Thyroid gland (tissue), 4 donors: ENCODE data around the gene CAMTA1. TPM values are rescaled to one million over a fixed set of nuclear protein-coding genes. Genes with fewer than 3 reads are reported as not detected.

Source experiments
- DNase-seq, 2 donors: peaks; one replicate each; pipeline ENCODE4 v3.0.0-alpha.2; 2019
- H3K27ac ChIP-seq, 3 donors: fragments of 200-600 bp; sonication (generic); 1 replicate in 2 of 3; 2 replicates in 1 of 3; pipeline ENCODE4 v1.5.1; 2016 to 2019; ENCODE audit warnings: mild to moderate bottlenecking in 1 of 3, moderate library complexity in 1 of 3
- H3K27me3 ChIP-seq: fragments of 200-600 bp; sonication (generic); one replicate; pipeline ENCODE4 v1.5.1; 2019
- H3K36me3 ChIP-seq, 2 donors: fragments of 200-600 bp; sonication (generic); one replicate each; pipeline ENCODE4 v1.5.1; 2016 to 2019
- H3K4me1 ChIP-seq, 2 donors: fragments of 200-600 bp; sonication (generic); one replicate each; pipeline ENCODE4 v1.5.1; 2017 to 2019
- H3K4me3 ChIP-seq, 3 donors: fragments of 200-600 bp; sonication (generic); replicated peaks in 1 of 3; 1 replicate in 2 of 3; 2 replicates in 1 of 3; pipeline ENCODE4 v1.5.1; 2016; ENCODE audit warnings: mild to moderate bottlenecking in 1 of 3
- H3K9me3 ChIP-seq: fragments of 200-600 bp; sonication (generic); one replicate; pipeline ENCODE4 v1.5.1; 2017
- POLR2A ChIP-seq, 2 donors: fragments of 450-650 bp; IDR thresholded peaks; one replicate each; pipeline ENCODE4 v1.6.1; 2017; ENCODE audit warnings: antibody characterized with exemption in 2 of 2, mild to moderate bottlenecking in 2 of 2, moderate library complexity in 1 of 2
- WGBS, 2 donors: methylation state at CpG; one replicate each; pipeline ENCODE4 v1.1.5; 2017; 5-methylcytosine and 5-hydroxymethylcytosine counted together
- intact Hi-C: fragments of 100-400 bp; cut with DNase I; formaldehyde crosslinking; loops from one replicate; pipeline ENCODE4 v1.15.1; 2023
- total RNA-seq, 4 donors: library from RNA; depleted of rRNA; stranded (reverse); fragments of >200 nt; gene quantifications; one replicate each; pipeline ENCODE4 v1.2.3, GENCODE V29; 2016
- TF ChIP-seq, protein P1 (sequence below), 6 experiments: fragments of 200-600 bp in 3 of 6; fragments of 450-650 bp in 3 of 6; sonication (generic) in 3 of 6; IDR thresholded peaks; one replicate each; pipeline ENCODE4 v1.5.1; 2016 to 2019; ENCODE audit warnings: antibody characterized with exemption in 6 of 6, mild to moderate bottlenecking in 2 of 6, inconsistent platforms in 1 of 6, moderate library complexity in 1 of 6

Gene CAMTA1
- total RNA-seq, 4 donors from 2014 or later, result 63.9 to 124 (median 101) TPM

DNA sequence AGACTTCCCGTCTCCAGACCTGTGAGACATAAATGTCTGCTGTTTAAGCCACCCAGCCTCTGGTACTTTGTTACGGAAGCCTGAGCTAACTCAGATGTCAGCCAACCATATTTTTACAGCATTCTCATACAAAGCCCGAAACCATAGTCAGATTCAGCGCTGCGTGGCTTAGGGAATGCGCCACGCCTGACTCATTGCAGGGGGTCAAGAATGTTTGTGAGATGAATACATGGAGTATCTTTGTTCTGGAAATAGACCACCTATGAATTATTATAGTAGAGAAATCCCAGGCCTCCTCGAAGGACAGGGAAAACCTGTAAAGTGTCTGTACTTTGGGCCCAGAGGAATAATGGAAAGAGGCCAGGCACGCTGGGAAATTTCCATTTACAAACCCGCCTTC, 434.8 kb downstream of the CAMTA1 start:
- no peak overlapping the region for H3K27ac ChIP-seq
- no peaks in the 10 kb centered on the region for H3K9me3 ChIP-seq
- H3K36me3 ChIP-seq, result no peaks in the 10 kb centered on the region
- no peak for TF ChIP-seq POLR2A (IDR thresholded peaks at IDR 0.05)
- TF ChIP-seq, protein P1, sequence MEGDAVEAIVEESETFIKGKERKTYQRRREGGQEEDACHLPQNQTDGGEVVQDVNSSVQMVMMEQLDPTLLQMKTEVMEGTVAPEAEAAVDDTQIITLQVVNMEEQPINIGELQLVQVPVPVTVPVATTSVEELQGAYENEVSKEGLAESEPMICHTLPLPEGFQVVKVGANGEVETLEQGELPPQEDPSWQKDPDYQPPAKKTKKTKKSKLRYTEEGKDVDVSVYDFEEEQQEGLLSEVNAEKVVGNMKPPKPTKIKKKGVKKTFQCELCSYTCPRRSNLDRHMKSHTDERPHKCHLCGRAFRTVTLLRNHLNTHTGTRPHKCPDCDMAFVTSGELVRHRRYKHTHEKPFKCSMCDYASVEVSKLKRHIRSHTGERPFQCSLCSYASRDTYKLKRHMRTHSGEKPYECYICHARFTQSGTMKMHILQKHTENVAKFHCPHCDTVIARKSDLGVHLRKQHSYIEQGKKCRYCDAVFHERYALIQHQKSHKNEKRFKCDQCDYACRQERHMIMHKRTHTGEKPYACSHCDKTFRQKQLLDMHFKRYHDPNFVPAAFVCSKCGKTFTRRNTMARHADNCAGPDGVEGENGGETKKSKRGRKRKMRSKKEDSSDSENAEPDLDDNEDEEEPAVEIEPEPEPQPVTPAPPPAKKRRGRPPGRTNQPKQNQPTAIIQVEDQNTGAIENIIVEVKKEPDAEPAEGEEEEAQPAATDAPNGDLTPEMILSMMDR (IDR thresholded peaks at IDR 0.05), result no peak
- no peak for DNase-seq
- H3K27me3 ChIP-seq, result no peaks in the 10 kb centered on the region
- no peaks in the 10 kb centered on the region for H3K4me1 ChIP-seq
- no peak overlapping the region for H3K4me3 ChIP-seq
- intact Hi-C loops, result loop anchor here (10.0 kb wide), 1 partner anchor 425 kb away; no protein-coding TSS in a partner anchor
- 91 to 93% methylated on average over 10 of the region's 10 CpGs for WGBS, 2 donors

DNA sequence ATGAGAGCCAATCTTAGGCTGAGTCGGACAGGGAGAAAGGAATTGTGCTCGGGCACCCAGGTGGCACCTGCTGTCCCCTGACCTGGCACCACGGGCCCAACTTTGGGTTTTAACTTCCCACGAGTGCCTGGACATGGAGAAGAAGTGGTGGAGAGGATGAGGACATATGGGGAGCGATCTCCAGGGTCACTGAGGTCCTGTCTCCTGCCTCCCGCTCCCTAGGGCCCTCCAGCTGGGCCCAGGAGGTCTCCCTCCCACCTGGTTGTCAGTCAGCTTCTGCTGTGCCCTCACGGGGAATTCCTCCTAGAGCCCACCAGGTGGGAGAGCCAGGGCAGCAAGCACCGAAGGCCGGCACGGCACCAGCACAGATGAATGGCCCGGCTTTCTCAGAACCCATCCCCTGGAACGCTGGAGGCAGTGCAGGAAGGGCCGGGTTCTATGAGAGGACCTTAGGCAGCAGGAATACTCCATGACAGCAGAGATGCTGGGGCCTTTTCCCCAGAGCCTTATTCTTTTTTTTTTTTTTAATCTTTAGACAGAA, 435.5 kb downstream of the CAMTA1 start:
- Histone ChIP-seq H3K27me3 (no peaks in the 10 kb centered on the region), H3K4me1 (no peaks in the 10 kb centered on the region), H3K27ac (no peak overlapping the region), H3K4me3 (no peak overlapping the region), H3K9me3 (no peaks in the 10 kb centered on the region), H3K36me3 (no peaks in the 10 kb centered on the region)
- TF ChIP-seq, protein P1 (IDR thresholded peaks at IDR 0.05), result no peak
- TF ChIP-seq POLR2A (IDR thresholded peaks at IDR 0.05), result no peak
- intact Hi-C loops, result loop anchor here (10.0 kb wide), 1 partner anchor 424 kb away; no protein-coding TSS in a partner anchor
- WGBS, 2 donors, result 82 to 95% methylated on average over 13 of the region's 13 CpGs
- DNase-seq, result no peak

DNA sequence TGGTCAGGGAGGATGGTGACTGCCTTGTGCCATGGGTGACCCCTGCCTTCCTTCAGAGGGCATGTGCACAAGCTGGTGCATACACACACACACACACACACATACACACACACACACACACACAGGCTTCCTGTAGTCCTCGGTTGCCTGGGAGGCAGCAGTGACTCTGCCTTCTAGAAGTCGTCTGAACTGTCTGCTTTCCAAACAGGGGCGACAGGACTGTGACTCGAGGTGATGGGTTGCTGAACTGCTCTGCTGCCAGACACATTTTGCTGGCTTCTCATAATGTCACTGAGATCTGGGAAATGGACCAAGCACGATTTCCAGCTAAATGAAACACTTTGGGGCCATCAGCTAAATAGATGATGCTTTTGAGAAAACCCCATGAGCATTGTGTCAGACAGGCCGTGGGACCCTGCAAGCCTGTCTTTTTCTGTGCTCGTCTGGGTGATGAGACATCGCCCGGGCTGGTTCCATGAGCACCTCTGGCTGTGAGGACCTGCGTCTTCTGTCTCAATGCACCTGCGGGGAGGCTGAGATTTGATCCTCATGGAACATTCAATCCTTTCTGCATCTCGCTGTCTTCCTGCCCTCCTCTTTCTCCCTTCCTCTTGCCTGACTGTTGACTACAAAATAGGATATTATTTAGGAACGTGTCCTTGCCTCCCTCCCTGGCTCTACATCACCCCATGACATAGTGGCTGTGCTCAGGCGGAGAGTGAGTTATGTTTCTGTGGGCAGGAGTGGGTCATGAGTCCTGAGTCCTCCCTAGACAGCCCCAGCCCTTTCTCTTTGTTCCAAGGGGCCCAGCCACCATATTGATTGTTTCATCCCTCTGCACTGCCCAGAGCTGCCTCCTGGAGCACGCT, 436.8 kb downstream of the CAMTA1 start:
- DNase-seq, result no peak
- intact Hi-C loops, result loop anchor here (10.0 kb wide), 1 partner anchor 423 kb away; no protein-coding TSS in a partner anchor
- TF ChIP-seq, protein P1 (IDR thresholded peaks at IDR 0.05), result no peak
- TF ChIP-seq POLR2A (IDR thresholded peaks at IDR 0.05), result no peak
- Histone ChIP-seq H3K36me3 (no peaks in the 10 kb centered on the region), H3K27me3 (no peaks in the 10 kb centered on the region), H3K27ac (no peak overlapping the region), H3K9me3 (no peaks in the 10 kb centered on the region), H3K4me3 (no peak overlapping the region), H3K4me1 (no peaks in the 10 kb centered on the region)
- 70 to 84% methylated on average over 12 to 15 of the region's 15 CpGs for WGBS, 2 donors

DNA sequence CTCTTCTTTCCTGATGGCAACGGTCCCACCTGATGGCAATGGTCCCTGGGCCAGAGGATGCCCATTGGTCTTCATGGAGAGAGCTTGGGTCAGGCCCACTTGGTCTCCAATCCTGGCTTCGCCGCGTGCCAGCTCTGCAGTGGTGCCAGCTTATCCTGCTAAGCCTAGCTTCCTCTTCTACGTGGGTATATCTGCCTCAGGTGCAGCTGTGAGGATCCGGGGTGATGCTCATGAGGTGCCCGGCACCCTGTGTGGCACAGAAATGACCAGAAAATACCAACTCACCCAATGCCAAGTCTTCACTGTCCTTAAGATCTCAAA, 437.4 kb downstream of the CAMTA1 start:
- Histone ChIP-seq H3K27me3 (no peaks in the 10 kb centered on the region), H3K36me3 (no peaks in the 10 kb centered on the region), H3K9me3 (no peaks in the 10 kb centered on the region), H3K4me3 (no peak overlapping the region), H3K4me1 (no peaks in the 10 kb centered on the region), H3K27ac (no peak overlapping the region)
- WGBS, 2 donors, result 91 to 92% methylated on average over 7 of the region's 7 CpGs
- no peak for DNase-seq
- TF ChIP-seq, protein P1 (IDR thresholded peaks at IDR 0.05), result no peak
- TF ChIP-seq POLR2A (IDR thresholded peaks at IDR 0.05), result no peak
- intact Hi-C loops, result loop anchor here (10.0 kb wide), 1 partner anchor 422 kb away; no protein-coding TSS in a partner anchor
